NCI-H345 treated with DMSO at 0.1 percent for 48 hours (cell line): Measurements from ENCODE around the gene CDH26.

ENCODE experiments used
- DNase-seq: peaks from one replicate; lab custom pipeline; 2025; ENCODE audit not compliant: unreplicated experiment; lab: John Stamatoyannopoulos, UW

The CDH26 gene

GRCh38 chr20:60010689-60011458 is 52.7 kb downstream of the CDH26 start:
- no peak for DNase-seq

- DNase-seq: no peak
Measured at GRCh38 chr20:60011512-60012507, 53.6 kb downstream of the CDH26 start.

GRCh38 chr20:60013296-60014139 is 55.3 kb downstream of the CDH26 start:
- no peak for DNase-seq

GRCh38 chr20:60016406-60016805 is 58.2 kb downstream of the CDH26 start:
- DNase-seq: no peak

GRCh38 chr20:60020251-60020650 is 62.0 kb downstream of the CDH26 start:
- no peak for DNase-seq

- no peak for DNase-seq
Measured at GRCh38 chr20:60021104-60021503, 62.9 kb downstream of the CDH26 start.

- DNase-seq: no peak
Measured at GRCh38 chr20:60022849-60023248, 64.6 kb downstream of the CDH26 start.

GRCh38 chr20:60024245-60024644 is 66.0 kb downstream of the CDH26 start:
- DNase-seq: no peak

GRCh38 chr20:60024801-60025200 is 66.6 kb downstream of the CDH26 start:
- DNase-seq: no peak

- DNase-seq: no peak
Measured at GRCh38 chr20:60026010-60026409, 67.8 kb downstream of the CDH26 start.

- no peak for DNase-seq
Measured at GRCh38 chr20:60030471-60030870, 72.2 kb downstream of the CDH26 start.

- DNase-seq: no peak
Measured at GRCh38 chr20:60031107-60031506, 72.9 kb downstream of the CDH26 start.

- DNase-seq: no peak
Measured at GRCh38 chr20:60034231-60035110, 76.2 kb downstream of the CDH26 start.

- DNase-seq: no peak
Measured at GRCh38 chr20:60035486-60035885, 77.3 kb downstream of the CDH26 start.

GRCh38 chr20:60036346-60036745 is 78.1 kb downstream of the CDH26 start:
- no peak for DNase-seq

GRCh38 chr20:60036746-60037499 is 78.7 kb downstream of the CDH26 start:
- no peak for DNase-seq

- no peak for DNase-seq
Measured at GRCh38 chr20:60038400-60039008, 80.3 kb downstream of the CDH26 start.

- DNase-seq: no peak
Measured at GRCh38 chr20:60039526-60039925, 81.3 kb downstream of the CDH26 start.
